ENCODE results near the gene APOL1.
"Not testable (repeated sequence)": the region's sequence is repeated elsewhere in the genome, so short reads cannot be mapped to it uniquely, and the experiment has no call there.

Gene APOL1

DNA sequence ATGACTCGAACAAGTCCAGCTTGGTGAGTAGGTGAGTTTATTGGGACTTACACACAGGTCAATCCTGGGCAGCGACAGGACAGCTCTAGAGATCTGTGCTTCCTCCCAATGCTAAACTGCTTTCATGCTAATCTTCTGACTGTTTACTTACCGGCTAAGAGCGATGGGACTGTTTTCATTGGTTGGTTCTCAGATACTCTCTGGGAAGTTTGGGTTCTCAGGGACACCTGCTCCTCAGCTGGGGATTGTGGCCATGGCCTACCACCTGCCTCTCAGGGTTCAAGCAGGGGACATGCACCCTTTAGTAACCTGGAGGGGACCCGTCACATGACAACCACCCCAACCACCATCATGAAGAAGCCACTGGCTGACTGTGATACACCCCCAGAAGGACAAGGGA is 26.7 kb upstream of the APOL1 start:
- no peak for DNase-seq

DNA sequence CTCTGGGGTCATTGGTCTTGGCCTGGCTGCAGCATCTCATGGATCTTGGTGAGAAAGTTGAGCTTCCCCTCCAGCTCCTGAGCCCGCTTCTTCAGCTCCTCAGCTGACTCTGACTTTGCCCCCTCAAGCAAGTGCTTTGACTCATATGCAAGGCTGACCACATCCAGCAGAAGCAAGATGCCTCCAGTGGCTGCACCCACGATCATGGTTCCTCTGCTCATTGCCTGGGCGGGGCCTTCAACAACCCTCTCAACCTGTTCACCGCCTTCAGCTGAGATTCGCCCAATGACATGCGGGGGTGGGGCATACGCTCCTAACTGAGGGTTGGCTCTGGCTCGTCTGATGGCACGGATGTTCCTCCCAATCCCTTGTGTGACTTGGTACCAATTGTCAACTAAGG is 25.5 kb upstream of the APOL1 start:
- no peak for DNase-seq

DNA sequence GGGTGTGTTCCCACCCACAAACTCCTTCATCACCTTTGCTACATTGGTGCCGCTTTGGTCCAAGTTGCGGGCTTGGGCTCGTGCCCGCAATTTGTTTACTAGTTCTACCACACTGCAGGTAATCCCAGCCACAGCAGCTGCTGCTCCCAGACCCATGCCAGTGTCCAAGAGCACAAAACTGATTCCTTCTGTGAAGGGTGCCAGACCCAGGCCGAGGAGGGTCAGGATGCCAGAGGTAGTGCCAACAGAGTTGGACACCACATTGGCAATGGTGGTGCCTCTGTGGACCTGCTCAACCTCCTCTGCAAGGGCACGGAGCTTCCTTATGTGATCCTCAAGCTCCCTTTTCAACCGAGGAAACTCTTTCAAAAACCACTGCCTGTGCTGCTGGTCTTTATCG is 25.1 kb upstream of the APOL1 start:
- DNase-seq = no peak

DNA sequence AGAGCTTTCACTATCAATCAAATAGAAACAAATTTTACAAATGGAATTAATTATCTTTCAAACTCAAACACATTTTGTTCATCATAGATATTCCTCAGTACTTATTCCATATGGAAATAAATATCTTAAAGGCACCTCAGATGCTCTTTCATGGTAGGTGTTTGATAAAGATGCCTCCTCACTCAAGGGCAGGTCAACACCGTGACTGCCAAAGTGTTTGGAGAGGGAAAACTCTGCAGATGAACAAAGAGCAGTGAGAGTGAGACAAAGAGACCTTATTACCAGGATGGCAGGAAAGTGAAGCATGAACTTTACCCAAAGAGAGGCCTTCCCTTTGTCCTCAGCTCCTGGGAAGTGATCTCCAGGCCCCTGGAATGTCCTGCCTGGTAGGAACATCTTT is 24.6 kb upstream of the APOL1 start:
- not testable (repeated sequence) for DNase-seq

DNA sequence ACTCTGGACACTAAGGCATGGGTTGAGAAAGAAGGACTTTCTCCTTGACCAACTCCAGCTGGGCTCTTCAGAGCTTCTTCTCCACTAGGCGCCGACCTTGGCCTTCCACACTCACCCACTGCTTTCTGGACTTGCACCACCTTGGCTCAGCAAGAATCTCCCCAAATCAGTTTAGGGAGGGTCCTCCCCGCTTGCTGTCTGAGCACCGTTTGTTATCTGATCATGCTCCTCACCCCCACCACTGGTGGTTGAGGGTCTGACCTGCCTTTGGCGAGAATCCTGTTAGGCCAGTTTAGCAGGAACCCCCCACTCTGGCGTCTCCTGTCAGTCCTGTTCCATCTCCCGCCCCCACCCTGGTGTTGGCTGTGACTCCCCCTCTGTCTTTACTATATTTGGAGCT is 24.0 kb upstream of the APOL1 start:
- DNase-seq = no peak

DNA sequence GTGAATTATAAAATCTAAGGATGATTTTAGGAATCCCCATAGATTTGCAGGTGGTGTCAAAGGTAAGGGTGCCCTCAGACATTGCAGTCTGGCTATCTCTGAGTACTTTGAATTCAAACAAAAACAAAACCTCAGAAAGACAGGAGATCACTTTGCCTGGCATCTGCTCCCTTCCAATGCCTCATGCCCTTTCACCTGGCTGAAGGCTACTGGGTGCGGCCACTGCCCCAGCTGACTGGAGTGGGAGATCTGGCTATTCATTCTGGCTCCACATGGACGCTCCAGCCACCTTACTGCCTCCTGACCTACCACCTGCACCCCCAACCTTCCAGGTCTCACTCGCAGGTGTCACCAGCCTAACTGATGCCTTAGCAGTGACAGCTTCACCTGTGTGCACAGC is 23.3 kb upstream of the APOL1 start:
- DNase-seq = not testable (repeated sequence)

DNA sequence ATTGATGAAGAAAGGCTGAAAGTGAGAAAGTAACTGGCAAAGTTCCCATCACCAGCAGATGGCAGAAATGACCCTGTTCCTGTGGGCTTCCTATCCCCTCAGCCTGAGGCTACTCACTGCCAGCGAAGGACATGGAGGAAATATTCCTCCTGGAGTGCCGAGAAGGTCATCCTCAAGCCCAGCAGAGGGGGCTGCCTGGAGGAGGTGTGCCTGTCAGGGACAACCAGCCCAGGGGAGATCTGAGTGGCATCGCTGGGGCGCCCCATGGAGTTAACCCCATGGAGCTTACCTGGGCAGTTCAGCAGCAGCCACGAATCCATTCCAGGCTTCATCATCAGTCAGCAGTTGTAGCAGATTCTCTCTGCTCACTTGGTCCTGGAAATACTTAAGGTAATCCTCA is 21.9 kb upstream of the APOL1 start:
- not testable (repeated sequence) for DNase-seq

DNA sequence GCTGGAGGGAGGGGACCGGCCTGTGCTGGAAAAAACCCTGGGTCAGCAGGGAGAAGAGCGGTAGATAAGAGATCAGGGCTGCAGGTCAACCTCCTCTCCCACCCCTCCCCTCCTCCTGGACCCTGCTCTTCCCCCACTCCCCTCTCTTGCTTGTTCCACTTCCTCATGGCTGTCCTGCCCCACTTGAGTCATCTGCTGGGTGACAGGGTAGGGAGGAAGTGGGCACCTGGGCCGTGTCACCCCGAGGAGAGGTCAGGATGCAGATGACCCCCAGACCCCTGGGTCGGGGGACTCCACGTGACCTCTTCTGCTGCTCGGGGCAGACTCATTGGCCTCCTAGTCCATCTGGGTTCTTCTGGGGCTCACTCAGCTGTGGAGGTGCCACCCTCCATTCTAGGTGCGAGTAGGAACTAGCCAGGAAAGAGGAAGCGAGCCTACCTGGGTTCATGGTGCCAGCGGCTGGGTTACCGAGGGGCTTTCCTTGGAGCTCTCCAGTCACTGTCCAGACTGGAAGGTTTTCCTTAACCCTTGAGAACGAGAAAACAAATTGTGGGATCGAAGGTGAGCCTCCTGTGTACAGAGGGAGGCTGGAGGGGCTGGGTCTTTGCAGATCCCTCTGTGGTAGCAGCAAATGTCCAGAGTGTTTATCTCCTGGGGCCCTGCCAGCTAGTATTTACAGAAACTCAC is 20.1 kb upstream of the APOL1 start:
- DNase-seq = no peak

DNA sequence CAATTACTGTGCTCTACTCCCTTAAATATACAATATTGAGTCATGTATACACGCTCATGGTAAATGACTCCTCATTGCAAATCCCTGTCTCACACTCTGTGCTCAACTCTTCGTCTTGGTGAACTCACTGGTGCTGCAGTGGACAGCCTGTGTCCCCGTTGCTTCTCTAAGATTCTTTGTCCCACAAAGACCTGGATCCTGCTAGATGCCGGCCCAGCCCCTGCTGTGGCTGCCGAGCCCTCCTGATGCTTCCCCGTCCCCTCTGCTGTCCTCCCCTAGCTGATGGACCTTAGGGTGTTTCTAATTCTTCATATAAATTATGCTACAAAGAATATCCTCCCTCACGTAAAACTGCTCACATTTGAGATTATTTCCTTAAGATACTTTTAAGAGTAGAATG is 19.1 kb upstream of the APOL1 start:
- no peak for DNase-seq

DNA sequence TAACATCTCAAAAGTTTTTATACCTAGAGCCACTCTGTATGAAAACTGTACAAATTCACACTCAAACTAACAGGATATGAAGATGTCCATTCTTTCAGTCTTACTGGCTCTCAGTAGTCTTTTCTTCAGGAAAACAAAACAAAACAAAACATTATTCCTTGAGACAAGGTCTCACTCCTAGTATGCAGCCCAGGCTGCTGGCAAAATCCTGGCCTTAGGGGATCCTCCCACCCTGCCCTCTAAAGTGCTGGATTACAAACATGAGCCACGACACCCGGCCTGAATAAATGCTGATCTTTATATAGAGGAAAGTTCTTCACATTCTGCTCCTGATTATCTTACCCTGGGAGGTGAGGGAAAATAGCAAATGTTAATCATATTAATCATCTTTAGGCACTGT is 18.7 kb upstream of the APOL1 start:
- no peak for DNase-seq

DNA sequence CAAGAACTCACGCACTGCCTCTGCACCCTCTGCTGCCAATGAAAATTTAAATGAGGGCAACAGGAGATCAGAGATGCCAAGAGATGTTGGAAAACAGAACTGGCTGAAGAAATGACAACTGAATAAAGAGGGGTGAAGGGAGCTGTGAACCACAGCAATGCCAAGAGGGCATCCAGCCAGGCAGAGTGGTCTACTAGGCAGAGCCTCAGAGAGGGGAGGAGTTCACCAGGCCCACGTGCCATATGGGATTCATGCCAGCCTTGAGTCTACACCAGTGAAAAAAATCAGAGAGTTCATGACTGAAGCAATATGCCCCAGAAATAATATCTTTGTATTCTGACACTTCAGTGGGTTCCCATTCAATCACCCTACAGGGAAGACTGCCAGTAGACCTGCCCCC is 18.0 kb upstream of the APOL1 start:
- DNase-seq = no peak

DNA sequence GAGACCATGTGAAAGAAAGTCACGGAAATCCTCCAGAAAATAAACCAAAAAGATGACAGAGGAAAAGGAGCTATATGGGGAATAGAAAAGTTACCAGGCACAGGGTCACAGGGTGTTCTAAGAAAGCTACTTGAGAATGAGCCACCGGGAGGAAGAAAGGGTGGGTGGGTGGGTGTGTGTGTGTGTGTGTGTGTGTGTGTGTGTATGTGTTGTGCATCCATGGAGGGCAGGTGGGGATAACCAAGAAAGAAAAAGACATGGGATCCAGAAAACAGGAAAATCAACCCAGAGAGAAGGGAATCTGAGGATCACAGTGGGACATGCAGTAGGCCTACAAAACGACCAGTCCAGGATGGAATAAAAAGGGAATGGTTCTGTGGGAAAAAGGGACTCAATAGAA is 17.3 kb upstream of the APOL1 start:
- DNase-seq = no peak

DNA sequence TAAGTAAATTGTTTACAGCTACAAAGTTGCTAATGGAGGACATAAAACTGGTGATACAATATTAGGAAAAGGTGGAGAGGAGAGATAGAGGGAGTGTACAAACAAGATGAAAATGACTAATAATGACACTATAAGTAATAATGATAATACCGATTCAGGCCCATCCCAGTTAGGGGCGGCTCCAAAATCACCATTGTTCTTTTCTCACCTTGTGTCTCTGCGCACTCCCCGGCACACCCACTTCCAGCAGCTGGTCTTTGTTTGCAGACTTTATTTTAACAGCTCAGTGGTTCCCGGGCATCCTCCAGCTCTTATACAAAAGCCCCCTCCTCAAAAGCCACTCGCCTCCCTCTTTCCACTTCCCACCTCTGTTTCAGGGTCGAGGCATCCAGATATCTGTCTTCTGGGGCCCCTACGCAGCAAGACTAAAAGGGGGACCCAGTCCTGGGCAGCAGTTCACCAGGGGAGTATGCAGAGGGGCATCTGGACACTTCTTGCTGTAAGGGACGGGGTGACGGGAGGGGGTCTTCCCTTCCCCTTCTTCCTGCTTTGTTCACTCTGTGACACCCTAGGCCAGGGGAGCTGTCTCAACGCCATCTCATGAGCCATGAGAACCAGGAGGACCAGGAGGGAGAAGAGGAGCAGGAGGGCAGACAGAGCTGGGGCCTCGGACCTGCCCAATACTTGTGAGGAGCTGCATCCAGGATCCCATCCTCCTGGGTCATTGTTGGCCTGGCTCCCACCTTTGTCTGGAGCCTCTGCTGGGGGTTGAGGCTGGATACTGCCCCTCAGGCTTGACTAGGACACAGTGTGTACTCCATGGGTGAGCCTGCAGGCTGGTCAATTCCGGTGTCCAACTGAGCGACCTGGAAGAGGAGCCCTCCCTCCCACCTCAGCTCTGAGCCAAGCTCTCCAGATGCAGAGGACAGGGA is 16.3 kb upstream of the APOL1 start:
- DNase-seq = no peak

DNA sequence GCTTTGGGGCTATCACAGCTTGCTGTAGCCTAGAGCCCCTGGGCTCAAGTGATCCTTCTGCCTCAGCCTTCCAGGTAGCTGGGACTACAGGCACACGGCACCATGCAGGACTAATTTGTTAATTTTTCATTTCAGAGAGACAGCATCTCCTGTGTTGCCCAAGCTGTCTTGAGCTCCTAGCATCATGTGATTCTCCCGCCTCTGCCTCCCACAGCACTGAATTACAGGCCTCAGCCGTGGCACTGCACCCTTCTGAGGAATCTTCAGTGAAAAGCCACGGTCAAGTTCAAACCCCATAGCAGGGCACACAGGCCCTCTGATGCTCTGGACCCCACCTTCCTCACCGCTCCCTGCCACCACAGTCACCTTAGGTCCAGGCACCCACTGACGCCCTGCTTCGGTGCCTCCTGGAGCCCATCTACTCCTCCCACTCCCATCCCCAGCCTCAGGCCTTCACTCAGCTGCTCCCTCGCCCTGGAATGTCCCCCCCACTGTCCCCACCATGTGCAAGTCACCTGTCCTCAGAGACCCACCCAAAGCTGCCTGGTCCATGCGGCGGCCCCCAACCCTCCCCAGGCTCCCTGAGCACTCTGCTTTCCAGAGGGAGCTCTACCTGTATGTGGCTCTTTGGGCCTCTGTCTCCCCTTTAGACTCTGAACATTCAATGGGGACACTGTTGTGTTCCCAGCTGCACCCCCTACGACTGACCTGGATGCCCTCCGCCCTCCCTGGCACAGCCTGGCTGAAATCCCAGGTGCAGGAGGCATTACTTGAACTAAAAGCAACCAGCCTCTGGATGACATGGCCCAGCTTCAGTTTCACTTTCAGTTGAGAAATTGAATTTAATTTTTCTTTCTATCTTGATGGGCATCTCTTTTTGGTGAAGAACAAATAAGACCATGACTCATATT is 15.2 kb upstream of the APOL1 start:
- no peak for DNase-seq

DNA sequence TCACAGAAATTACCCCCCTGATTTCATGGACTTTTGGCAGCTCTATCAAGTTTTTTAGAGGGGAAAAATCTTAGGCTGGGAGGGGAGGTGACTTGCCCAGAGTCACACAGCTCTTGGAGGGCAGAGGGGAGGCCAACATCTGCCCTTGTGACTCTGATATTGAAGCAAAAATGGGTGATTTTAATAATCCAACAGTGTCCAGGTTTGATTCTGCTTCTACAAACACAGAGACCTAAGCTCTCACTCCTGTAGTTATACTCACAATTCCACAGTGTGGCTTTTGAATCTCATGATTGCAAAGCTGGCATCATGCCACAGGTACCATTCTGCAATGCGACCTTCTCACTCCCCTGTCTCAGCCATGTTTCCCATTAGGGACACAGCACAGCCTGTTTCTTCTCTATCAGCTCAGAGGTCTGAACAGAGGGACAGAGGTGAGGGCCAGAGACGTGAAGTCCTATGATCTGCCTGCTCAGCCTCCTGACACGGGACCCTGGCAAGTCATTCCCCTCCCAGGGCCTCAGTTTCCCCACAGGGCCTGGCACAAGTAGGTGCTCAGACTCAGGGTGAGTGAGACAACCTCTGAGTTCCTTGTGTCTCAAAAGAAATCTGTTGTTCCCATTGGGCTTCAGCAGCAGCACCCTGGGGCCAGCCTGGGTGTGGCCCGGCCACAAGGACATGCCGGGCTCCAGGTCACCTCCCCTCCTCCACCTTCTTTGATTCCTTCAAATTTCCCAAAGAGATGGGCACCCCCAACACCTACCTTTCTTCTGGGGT is 14.4 kb upstream of the APOL1 start:
- no peak for DNase-seq

DNA sequence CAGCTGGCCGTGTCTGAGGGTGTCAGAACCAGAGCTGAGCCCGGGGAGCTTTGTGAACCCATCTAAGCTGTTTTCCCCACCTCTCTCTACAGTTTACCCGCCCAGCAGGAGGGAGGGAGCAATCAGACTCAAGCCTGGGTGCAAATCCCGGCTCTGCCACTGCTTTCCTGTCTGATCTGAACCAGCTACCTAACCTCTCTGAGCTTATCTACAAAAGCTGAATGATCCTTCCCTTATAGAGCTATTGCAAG is 13.9 kb upstream of the APOL1 start:
- DNase-seq = no peak

DNA sequence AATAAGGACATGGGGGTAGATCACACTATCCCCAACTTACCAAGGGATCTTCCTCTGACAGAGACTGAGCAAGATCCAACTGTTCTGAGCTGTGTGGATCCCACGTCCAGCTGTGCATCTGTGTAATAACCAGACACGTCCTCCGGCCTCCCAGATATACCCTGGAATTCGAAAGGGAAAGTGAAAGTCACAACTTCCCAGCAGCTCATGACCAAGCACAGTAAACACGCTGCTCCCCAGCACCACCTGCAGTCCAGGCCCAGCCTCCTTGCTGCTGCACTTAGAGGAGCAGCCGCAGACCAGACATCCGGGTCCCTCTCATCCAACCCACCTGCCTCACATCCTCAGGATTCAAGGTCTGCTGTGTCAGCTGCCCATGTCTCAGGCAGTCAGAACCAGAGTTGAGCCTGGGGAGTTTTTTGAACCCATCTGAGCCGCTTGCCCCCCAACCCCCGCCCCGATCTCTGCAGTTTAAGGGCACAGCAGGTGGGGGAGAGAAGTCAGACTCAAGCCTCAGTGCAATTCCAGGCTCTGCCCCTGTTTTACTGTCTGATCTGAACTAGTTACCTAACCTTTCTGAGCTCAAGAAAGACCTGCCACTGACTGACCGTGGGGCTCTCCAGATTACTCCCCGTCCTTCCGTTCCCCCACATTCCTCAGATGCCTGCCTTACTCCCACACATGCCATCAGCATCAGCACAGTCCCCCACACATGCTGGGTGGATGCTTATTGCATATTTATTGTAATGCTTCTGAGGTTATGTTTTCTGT is 13.3 kb upstream of the APOL1 start, which contains the start of gene APOL2:
APOL2 (minus strand) TSS at position 127 of the 771 bp plus-strand sequence. CDS start 6,365 bp downstream, outside the sequence.
- peak; percentile 78 for DNase-seq

DNA sequence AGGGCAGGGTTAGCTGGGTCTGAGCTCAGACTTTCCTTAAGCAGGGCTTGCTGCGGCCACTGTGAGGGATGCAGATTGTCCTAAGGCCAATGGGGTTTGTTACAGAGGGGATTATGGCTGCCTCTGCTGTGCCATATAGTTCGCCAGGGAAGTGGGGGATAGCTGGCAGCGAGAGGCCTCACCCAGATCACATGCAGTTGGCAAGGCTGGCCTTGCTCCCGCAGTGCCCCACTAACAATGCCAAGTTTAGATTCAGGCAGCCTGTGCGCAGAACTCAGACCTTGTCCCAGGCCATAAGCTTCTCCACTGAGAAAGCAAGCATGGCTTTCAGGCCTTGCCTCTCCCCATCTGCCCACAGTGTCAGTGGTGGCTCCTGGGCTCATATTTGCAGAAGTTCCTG is 8.9 kb upstream of the APOL1 start:
- no peak for DNase-seq

DNA sequence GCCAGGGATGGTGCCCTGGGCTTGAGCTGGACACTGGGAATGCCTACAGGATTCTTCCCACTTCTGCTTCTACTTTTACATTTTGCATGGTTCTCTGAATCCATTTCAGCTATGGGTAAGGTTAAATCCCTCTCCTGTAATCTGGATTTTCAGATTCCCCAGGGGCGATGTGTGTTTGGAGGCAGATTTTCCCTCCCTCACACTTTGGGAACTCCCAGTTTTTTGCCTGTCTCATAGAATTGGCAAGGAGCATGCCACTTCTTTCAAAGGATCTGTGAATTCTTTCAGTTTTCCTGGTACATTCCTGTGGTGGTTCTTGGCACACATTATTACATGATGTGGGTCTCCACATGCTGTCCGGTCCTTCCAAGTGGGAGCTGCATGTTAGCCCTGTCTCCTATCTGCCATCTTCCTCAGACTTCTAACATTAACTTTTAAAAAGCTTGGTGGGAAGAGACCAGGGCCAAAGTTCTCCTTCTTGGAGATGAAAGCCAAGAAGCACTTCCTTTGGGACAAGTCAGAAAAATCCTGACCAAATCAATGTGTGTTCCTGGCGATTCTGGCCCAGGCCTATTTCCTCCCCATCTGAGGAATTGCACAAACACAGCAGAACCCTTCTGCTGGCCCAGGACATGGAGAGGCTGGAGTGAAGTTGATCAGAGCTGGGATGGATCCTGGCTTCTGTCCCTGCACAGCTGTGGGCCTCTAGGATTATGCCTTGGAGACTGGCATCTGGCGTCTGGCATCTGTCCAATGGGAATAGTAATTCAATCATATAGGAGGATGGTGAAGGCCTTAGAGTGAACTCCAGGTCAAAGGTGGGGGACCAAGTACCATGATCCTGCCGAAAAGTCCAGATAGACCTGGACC is 8.2 kb upstream of the APOL1 start:
- no peak for DNase-seq

DNA sequence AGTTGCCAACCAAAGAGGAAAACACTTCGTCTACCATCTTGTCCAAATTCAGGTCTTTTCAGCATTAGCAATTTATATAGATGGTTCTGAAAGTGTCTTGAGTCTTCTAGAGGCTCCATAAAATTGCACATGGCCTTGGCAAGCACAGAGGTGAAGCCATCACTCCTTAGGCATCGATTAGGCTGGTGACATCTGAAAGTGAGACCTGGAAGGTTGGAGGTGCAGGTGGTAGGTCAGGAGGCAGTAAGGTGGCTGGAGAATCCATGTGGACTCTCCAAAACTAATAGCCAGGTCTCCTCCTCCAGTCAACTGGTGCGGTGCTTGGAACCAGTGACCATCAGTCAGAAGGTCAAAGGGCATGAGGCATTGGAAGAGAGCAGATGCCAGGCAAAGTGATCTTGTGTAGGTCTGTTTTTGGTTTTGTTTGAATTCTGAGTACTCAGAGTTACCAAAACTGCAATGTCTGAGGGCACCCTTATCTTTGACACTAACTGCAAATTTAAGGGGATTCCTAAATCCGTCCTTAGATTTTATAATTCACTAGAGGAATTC is 7.1 kb upstream of the APOL1 start:
- no peak for DNase-seq

DNA sequence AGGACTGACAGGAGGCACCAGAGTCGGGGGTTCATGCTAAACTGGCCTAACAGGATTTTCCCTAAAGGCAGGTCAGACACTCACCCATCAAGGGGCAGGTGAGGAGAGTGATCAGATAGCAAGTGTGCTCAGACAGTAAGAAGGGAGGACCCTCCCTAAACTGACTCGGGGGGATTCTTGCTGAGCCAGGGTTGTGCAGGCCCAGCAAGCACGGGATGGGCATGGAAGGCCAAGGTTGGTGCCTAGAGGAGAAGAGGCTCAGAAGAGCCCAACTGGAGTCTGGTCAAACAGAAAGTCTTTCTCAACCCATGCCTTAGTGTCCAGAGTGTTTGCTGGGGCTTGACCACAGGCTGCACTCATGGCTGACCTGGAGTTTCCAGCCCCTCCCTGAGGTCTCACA is 6.2 kb upstream of the APOL1 start:
- DNase-seq = no peak
